Calu3 (cell line): ENCODE results near the gene CLK2. TPM values are rescaled to one million over a fixed set of nuclear protein-coding genes. Genes with fewer than 3 reads are reported as not detected.

ENCODE experiments used
- BruUV-seq: library from RNA; stranded (reverse); fragments of 400-500 nt; replicated peaks from 2 replicates; lab custom pipeline; 2021; lab: Mats Ljungman, UMichigan
- CTCF ChIA-PET: fragments of 300-600 bp; sonication (Branson Sonifier 250); formaldehyde crosslinking; loops from one replicate; lab custom pipeline; 2022; ENCODE audit warnings: antibody characterized with exemption; lab: Charles Lee
- DNase-seq: peaks from one replicate; pipeline ENCODE4 v3.0.0; 2022
- H3K27ac Mint-ChIP-seq: one replicate; pipeline ENCODE4 v1.8.0; 2022; ENCODE audit warnings: mixed read lengths; ENCODE audit not compliant: unreplicated experiment
- H3K27me3 Mint-ChIP-seq: one replicate; pipeline ENCODE4 v1.8.0; 2022; ENCODE audit warnings: mixed read lengths; ENCODE audit not compliant: unreplicated experiment
- H3K36me3 Mint-ChIP-seq: one replicate; pipeline ENCODE4 v1.8.0; 2022; ENCODE audit warnings: mild to moderate bottlenecking, moderate library complexity, mixed read lengths; ENCODE audit not compliant: insufficient read depth, unreplicated experiment
- H3K4me1 Mint-ChIP-seq: one replicate; pipeline ENCODE4 v1.8.0; 2022; ENCODE audit warnings: mild to moderate bottlenecking, low read depth, mixed read lengths; ENCODE audit not compliant: unreplicated experiment
- H3K4me3 Mint-ChIP-seq: one replicate; pipeline ENCODE4 v1.8.0; 2022; ENCODE audit warnings: mild to moderate bottlenecking, low read depth, moderate library complexity, mixed read lengths; ENCODE audit not compliant: unreplicated experiment
- H3K9me3 Mint-ChIP-seq: one replicate; pipeline ENCODE4 v1.8.0; 2022; ENCODE audit warnings: low read depth, mixed read lengths; ENCODE audit not compliant: unreplicated experiment
- intact Hi-C: fragments of 100-400 bp; cut with micrococcal nuclease; formaldehyde crosslinking; loops from one replicate; pipeline ENCODE4 v1.10.0; 2022; ENCODE audit not compliant: unreplicated experiment
- total RNA-seq: library from RNA; stranded (reverse); gene quantifications from 2 replicates; pipeline ENCODE4 v1.2.3, GENCODE V29; 2022
- TF ChIP-seq, protein P1 (sequence below): fragments of 200-600 bp; IDR thresholded peaks from one replicate; pipeline ENCODE4 v1.8.0; 2022; ENCODE audit warnings: antibody characterized with exemption; ENCODE audit not compliant: unreplicated experiment

Gene CLK2
- total RNA-seq, 1 experiment from 2014 or later: 78.5 TPM

DNA sequence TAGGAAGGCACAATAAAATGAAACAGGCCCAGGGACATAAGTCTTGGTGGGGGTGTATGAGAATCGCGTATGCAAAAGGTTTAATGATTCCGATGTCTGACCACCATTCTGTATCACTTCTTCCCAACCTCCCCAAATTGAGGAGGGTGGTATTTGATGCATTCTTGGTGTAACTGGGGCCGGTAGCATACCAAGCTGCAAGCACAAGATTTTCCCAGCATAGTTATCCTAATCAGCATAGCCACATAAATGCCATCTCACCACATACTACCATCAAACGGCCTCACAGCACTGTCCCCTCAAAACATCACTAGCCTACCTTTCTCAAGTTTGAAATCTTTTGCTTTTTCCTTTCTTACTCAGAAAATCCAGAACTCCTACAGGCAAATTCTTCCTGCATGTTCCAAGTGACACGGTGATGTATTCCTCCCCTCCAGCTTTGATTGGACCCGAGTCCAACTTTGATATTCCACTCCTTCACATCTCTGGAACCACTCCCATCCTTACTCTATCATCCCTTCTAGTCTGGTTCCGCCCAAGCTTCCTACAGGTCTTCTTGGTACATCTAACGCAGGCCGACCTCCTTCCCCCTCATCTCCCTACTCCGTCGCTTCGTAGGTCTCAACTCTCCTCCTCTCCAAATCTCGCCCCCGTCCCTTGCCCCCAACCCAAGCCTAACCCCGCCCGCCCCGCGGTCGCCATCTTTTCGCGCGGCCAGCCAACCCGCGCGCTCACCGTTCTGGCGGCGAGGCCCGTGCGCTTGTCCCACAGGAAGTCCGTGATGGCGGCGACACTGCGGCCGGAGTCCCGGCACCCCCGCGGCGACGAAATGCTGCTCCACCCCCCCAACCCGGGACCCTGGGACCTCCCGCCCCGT lies 600 bp downstream of the CLK2 start:
- intact Hi-C loops: no loop called here
- H3K9me3 Mint-ChIP-seq: no peaks in the 10 kb centered on the region
- TF ChIP-seq, protein P1, sequence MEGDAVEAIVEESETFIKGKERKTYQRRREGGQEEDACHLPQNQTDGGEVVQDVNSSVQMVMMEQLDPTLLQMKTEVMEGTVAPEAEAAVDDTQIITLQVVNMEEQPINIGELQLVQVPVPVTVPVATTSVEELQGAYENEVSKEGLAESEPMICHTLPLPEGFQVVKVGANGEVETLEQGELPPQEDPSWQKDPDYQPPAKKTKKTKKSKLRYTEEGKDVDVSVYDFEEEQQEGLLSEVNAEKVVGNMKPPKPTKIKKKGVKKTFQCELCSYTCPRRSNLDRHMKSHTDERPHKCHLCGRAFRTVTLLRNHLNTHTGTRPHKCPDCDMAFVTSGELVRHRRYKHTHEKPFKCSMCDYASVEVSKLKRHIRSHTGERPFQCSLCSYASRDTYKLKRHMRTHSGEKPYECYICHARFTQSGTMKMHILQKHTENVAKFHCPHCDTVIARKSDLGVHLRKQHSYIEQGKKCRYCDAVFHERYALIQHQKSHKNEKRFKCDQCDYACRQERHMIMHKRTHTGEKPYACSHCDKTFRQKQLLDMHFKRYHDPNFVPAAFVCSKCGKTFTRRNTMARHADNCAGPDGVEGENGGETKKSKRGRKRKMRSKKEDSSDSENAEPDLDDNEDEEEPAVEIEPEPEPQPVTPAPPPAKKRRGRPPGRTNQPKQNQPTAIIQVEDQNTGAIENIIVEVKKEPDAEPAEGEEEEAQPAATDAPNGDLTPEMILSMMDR: no peak
- DNase-seq: no peak
- CTCF ChIA-PET: interaction anchor here (0.5 to 1.6 kb wide), 8 partner anchors 13 to 558 kb away, joined by 3 to 11 read pairs (median 5); partner anchors contain the start of genes FDPS and KRTCAP2
- H3K27me3 Mint-ChIP-seq: no peaks in the 10 kb centered on the region
- H3K27ac Mint-ChIP-seq: peak overlapping the region; percentile 55
- H3K4me3 Mint-ChIP-seq: peak overlapping the region; percentile 86
- TSS peak; percentile 74 for BruUV-seq
- H3K36me3 Mint-ChIP-seq: peaks cover 73% of the 10 kb centered on the region
- H3K4me1 Mint-ChIP-seq: peaks cover 17% of the 10 kb centered on the region

DNA sequence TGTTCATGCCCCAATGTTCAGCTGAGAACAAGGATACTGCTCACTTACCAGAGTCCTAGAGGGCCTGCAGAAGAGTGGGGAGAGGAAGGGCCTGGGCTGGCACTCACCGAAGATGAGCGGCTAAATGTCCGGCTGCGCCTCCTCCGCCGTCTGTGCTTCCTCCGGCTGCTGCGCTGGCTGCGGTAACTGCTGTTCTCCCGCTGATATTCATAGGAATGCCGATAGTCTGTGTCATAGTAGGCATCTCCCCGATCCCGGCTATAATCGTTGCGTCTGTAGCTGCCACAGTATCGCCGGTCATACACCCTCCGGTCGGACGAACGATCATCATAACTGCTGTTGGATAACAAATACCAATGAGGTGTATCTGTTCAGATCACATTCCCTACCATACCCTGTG lies 3.9 kb downstream of the CLK2 start:
- Mint-ChIP-seq H3K9me3 (no peaks in the 10 kb centered on the region), H3K4me1 (peaks cover 6% of the 10 kb centered on the region), H3K27me3 (no peaks in the 10 kb centered on the region), H3K4me3 (no peak overlapping the region), H3K27ac (no peak overlapping the region), H3K36me3 (peaks cover 80% of the 10 kb centered on the region)
- CTCF ChIA-PET: no interaction called here
- intact Hi-C loops: no loop called here
- DNase-seq: no peak
- TF ChIP-seq, protein P1: no peak
- no TSS peak for BruUV-seq

DNA sequence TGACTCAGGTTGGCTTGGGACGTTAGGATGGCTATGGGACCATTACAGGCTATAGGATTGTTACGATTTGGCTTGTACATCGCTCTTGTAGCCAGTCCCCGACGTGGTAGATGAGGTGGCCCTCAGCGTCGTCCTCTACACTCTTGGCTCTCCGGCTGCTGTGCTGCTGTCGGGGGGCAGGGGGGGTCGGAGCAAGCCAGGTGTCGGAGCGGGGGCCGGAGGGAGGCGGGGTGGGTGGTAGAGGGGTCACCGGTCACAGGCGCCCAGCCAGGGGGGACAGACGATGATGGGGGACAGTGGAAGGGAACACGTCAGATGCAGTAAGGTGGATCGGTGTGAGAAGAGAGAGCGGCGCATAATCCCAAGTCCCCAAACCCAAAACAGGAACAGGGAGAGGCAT lies 4.7 kb downstream of the CLK2 start:
- TF ChIP-seq, protein P1: no peak
- Mint-ChIP-seq H3K27me3 (no peaks in the 10 kb centered on the region), H3K4me1 (peaks cover 6% of the 10 kb centered on the region), H3K36me3 (peaks cover 82% of the 10 kb centered on the region), H3K27ac (no peak overlapping the region), H3K4me3 (no peak overlapping the region), H3K9me3 (no peaks in the 10 kb centered on the region)
- intact Hi-C loops: no loop called here
- BruUV-seq: no TSS peak
- CTCF ChIA-PET: no interaction called here
- DNase-seq: no peak

DNA sequence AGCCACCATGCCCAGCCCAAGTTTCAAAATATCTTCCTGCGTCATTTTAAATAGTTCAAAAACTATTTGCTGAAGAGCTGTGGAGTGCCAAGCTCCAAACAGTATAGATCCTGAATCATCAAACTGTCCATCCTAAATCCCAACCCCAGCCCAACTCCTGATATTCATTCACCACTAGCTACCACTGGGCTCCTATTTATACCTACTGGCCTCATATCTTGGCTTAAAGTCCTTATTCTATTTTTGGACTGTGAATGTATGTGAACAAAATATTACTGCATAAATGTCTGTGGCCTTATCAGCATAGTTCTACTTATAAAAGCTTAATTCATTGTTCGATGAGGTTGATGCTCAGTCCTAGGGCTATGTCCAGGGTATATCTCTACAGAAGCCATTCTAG lies 5.9 kb downstream of the CLK2 start:
- H3K27ac Mint-ChIP-seq: peak overlapping the region; percentile 5
- H3K27me3 Mint-ChIP-seq: no peaks in the 10 kb centered on the region
- intact Hi-C loops: no loop called here
- peaks cover 6% of the 10 kb centered on the region for H3K4me1 Mint-ChIP-seq
- H3K9me3 Mint-ChIP-seq: no peaks in the 10 kb centered on the region
- no peak overlapping the region for H3K4me3 Mint-ChIP-seq
- CTCF ChIA-PET: no interaction called here
- peaks cover 82% of the 10 kb centered on the region for H3K36me3 Mint-ChIP-seq
- TF ChIP-seq, protein P1: no peak
- no peak for DNase-seq
- no TSS peak for BruUV-seq
